Activated CD8-positive, alpha-beta memory T cell treated with anti-CD3 and anti-CD28 coated beads, Interleukin-2, amount 50 U/mL, for 4 hours (primary cell): ENCODE results near the gene SPATS2.

Experiments used
- DNase-seq: peaks from one replicate; pipeline ENCODE4 v3.0.0-alpha.2; 2020

Gene SPATS2

DNA sequence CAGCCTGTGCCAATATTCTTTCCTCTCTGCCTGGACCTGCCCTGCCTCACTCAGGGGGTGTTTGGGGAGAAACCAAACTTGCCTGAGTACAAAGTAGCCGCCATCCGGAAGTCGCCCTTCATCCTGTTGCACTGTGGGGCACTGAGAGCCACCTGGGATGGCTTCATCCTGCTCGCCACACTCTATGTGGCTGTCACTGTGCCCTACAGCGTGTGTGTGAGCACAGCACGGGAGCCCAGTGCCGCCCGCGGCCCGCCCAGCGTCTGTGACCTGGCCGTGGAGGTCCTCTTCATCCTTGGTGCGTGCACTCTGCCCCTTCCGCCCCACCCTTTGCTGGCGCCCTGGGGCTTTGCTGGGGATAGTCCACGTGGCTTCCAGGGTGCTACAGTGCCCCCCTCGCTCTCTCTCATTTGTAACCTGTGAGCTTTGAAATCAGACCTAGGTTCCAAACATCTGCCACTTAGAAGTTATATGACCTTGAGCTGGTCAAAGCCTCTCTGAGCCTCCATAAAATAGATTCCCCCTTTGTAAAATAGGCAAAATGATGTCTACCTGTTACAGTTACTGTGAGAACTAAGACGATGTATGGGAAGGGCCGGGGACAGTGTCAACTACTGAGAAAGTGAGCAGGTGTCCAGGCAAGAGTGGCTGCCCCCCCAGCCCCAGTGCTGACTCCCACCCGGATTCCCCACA, 176.1 kb downstream of the SPATS2 start:
- DNase-seq, result no peak

DNA sequence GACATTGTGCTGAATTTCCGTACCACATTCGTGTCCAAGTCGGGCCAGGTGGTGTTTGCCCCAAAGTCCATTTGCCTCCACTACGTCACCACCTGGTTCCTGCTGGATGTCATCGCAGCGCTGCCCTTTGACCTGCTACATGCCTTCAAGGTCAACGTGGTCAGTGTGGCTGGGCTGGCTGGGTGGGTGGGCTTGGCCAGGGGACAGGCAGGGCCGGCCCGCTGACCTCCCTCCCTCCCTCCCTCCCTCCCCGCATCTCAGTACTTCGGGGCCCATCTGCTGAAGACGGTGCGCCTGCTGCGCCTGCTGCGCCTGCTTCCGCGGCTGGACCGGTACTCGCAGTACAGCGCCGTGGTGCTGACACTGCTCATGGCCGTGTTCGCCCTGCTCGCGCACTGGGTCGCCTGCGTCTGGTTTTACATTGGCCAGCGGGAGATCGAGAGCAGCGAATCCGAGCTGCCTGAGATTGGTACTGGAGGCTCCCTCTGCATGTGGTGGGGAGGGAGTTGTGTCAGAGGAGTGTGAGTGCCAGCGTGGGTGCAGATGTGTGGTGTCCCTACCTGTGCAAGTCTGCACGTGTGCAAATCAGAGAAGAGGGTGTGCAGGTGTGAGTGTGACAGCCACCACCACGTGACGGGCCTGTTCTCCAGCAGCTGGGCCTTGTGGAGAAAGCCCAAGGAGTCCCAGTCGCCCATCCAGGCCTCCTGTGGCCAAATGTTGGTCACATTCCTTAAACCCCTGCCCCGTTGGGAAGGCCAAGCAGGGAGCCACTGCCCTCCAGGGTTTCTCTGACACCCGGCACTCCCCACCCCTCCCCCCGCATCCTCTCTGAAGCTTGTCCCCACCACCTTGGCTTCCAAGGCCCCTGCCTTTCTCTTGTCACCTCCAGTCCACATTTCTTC, 176.9 kb downstream of the SPATS2 start:
- no peak for DNase-seq

DNA sequence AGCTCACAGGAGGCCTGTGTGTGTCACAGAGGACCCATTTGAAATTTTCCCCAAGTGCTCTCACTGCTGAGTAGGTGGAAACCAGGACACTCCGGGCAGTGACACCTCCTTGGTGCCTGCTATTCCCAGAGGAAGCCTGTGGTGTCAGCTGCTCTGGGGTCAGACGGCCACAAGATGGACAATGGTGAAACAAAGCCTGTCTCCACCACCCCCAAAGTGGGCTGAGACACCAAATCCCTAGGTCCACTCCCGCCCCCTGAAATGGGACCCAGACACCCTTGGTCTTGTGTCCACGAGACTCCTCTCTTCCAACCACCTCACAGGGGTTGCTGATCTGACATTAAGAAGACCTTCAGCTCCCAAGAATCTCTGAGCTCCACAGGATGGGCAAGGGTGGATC, 178.6 kb downstream of the SPATS2 start:
- DNase-seq, result no peak

DNA sequence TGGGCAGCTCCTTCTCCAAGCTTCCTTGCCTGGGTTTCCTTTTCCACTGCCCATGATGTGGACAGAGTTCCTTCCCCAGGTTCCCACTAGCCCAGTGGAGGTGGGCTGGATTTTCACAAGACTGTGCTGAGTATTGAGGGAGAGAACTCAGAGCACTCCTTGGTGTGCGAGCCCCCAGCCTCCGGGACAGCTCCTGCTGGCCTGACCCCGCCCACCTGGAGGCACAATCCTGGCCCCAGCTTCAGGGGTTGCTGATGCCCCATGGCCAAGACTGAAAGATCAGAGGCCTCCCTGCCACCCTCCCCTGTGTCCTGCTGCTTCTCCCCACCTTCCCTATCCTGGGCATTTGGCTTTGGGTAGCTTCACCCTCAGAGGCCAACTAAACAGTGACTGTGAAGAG, 179.2 kb downstream of the SPATS2 start:
- DNase-seq, result no peak

DNA sequence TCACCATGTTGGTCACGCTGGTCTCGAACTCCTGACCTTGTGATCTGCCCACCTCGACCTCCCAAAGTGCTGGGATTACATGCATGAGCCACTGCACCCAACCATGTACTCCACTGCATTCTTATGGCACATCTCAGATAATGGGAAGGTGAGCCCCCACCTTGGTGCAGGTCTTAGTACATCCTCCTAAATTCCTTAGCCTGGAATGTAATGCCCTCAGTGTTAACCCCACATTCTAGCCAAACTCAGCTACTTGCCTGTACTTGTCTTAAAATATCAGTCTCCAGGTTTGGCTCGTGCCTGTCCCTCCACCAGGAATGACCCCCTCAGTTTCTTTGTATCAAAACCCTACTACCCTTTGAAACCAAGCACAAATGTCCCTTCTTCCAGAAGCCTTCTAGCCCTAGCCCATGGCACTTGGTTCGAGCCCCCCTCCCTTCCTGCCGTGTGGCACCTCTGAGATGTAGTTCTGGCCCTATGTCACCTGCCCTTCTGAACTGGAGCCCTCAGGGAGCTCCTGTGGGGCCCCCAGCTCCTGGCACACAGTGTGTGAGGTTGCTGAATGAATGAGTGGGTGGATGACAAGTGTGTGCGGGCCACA, 179.9 kb downstream of the SPATS2 start:
- DNase-seq, result no peak

DNA sequence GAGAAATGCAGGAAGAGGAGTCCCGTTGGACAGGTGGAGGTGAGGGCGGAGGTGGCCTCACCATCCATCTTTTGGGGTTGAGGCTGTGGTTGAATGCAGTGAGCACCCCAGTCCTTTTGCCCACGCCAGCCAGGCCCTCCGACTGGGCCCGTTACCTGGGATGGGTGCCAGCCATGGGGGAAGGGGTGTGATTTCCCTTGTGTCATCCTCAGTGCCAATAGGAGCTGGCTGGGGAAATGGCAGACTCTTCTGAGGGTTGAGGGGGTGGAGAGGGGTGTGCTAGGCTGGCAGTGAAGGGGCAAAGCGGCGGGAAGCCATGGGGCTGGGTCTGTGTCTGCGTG, 181.2 kb downstream of the SPATS2 start:
- DNase-seq, result no peak

DNA sequence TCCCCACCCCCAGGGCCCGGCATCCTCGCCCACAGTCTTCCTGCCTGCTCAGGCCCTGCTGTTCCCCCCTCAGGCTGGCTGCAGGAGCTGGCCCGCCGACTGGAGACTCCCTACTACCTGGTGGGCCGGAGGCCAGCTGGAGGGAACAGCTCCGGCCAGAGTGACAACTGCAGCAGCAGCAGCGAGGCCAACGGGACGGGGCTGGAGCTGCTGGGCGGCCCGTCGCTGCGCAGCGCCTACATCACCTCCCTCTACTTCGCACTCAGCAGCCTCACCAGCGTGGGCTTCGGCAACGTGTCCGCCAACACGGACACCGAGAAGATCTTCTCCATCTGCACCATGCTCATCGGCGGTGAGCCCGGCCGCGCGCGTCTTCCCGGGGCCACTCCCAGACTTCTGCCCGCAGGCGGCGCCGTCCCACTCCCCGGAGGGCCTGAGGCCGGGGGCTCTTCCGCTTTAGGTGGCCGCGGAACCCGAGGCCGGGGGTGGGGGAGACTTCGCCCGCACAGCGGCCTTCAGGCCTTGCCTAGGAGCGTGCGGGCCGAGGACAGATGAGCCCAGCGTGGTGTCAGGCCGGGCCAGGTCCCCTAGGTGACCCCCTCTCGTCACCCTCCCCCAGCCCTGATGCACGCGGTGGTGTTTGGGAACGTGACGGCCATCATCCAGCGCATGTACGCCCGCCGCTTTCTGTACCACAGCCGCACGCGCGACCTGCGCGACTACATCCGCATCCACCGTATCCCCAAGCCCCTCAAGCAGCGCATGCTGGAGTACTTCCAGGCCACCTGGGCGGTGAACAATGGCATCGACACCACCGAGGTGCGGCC, 181.8 kb downstream of the SPATS2 start:
- peak; percentile 39 for DNase-seq

DNA sequence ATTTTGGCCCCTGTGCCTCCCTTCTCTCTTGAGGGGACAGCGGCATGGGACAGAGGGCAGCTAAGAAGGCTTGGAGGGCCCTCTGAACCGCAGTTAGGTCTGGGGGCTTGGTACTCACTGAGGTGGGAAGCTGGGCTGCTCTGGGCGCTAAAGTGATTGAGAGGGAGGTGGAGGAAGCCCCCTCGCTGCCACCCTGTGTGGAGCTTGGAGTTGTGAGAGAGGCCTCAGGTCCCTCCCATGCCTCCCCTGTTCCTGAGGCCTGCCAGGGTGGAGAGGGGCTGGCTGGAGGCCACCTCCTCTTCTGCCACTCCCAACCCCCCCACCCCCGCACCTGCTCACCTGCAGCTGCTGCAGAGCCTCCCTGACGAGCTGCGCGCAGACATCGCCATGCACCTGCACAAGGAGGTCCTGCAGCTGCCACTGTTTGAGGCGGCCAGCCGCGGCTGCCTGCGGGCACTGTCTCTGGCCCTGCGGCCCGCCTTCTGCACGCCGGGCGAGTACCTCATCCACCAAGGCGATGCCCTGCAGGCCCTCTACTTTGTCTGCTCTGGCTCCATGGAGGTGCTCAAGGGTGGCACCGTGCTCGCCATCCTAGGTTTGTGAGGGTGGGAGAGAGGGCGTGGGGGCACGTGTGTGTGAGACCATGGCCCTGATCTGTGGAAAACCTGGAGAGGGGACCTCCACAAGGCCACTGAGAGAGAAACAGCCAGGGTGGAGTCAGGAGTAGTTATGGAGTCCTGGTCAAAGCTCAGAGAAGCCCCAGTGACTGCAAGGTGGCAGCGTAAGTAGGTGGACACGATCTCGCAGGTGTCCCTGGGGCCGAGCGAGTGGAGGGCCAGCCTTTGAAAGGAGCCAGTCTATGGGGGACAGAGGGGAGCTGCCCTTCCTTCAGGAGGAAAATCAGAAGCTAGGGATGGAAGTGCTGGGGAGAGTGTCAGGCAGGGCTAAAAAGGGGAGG, 182.8 kb downstream of the SPATS2 start:
- DNase-seq, result no peak

DNA sequence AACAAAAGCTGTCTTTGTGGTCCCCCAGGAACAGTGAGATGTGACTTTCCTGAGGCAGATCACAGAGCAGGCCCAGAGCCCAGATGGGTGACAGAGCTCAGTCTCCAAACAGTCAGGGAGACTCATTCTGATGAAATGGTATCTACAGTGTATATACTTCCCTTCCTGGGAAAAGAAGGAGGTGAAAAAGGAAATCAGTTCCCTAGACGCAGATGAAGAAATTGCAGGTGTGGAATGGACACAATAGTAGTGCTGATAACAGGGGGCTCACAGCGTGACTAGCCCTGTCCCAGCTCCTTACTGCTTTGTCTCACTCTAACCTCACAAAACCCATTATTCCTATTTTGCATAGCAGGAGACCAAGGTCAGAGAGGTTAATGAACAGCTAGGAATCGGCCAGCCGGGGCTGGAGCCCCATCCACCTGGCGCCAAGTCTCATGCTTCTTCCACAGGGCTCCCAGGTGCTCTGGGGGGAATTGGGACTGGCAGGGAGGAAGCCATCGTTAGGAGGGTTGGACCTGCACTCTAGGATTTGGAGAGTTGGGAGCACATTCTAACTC, 183.5 kb downstream of the SPATS2 start:
- DNase-seq, result no peak

DNA sequence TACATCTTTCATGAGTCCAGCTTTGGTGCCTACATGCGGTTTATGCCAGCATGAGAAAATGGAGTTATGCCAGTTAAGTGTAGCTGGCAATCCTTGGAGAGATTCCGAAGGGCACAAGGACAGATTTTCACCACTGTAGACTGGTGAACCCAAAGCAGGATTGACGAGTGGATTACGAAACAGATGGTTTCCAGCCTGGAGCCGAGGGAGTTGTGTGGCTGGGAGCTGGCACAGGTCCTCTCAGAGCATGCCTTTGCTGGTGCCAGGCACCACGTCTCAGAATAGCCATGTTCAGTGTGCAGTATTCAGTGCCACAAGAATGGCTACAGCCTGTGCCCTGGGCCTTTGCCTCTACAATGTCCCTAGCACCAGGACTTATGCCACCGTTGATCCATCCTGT, 184.8 kb downstream of the SPATS2 start:
- no peak for DNase-seq

DNA sequence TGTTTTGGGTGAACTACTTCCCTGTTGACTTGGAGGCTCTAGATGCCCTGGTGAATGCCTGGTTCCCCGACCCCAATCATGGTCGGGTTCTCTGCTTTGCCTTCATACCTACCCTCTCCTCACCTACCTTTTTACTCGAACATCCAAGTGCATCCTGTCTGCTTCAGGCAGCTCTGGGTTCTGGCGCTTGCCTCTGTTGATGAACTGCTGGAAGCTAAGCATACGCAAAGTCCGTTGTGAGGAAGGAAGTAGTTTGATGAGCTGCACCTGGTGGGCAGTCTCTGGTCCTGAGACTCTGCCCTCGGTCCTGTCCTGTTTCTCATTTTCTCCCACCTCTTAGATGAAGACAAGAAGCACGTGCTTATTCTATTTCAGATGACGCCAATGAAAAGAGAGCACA, 185.2 kb downstream of the SPATS2 start:
- DNase-seq, result no peak

DNA sequence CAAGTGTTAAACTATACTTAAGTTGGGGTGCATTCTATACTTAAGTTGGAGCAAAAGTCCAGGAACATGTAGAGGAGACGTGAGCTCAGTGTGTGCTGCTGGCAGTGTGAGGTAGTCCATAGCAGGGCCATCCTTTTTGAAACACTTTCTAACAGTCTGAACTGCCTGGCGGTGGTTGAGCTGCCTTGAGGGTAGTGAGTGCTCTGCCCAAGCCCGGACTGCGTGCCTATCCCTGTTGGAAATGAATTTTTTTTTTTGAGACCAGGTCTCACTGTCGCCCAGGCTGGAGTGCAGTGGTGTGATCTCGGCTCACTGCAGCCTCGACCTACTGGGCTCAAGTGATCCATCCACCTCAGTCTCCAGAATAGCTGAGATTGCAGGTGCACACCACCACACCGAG, 185.6 kb downstream of the SPATS2 start:
- DNase-seq, result no peak

DNA sequence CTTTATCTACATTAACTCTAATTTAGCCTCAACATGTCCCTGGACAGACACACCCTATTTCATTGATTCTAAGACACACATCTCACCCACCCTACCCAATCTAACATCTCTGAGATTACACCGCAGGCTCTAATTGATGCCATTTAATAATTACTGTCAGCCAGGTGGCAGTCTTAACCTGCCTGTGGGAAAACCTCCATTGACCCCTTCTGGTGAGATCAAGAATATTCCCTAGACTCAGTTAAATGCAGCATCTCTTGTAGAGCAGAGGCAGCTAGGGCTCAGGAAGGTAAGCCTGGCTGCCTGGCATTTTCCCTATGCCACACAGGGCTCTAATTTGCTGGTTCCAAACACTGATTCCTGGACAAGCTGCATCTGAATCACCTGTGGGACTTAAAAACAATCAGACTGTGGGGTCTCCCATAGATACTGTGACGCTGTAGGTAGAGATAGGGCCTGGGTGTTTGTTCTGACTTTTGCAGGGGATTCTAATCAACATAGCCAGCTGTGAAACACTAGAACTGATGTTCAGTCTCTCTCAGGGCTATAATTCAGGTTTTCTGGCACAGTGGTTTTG, 186.3 kb downstream of the SPATS2 start:
- no peak for DNase-seq

DNA sequence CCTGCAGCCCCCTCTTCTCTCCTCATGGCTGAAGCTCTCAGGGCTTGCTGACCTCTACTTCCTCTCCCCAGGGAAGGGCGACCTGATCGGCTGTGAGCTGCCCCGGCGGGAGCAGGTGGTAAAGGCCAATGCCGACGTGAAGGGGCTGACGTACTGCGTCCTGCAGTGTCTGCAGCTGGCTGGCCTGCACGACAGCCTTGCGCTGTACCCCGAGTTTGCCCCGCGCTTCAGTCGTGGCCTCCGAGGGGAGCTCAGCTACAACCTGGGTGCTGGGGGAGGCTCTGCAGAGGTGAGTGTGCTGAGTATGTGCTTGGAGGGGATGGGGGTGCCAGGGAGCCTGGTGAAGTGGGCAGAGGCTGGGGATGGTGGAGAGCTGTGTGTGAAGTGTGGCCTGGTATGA, 187.0 kb downstream of the SPATS2 start:
- no peak for DNase-seq

DNA sequence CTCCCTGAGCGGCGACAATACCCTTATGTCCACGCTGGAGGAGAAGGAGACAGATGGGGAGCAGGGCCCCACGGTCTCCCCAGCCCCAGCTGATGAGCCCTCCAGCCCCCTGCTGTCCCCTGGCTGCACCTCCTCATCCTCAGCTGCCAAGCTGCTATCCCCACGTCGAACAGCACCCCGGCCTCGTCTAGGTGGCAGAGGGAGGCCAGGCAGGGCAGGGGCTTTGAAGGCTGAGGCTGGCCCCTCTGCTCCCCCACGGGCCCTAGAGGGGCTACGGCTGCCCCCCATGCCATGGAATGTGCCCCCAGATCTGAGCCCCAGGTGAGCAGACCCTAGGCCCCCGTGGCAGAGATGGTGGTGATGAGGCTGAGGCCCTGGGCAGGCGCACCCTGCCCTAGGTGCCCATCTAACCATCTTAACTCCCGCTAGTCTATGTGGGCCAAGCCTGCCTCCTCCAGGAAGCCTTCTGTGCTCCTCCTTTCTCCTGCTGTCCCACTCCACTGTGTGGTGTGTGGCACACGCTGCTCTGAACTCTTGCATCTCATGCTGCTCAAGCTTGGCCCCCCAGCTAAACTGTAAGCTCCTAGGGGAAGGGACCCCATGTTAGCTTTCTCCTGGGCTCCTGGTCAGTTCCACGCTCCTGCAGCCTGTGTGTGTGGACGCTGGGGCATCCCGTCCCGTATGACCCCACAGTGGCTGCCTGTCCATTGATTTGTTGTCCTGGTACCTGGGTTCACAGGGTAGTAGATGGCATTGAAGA, 188.5 kb downstream of the SPATS2 start:
- DNase-seq, result no peak

DNA sequence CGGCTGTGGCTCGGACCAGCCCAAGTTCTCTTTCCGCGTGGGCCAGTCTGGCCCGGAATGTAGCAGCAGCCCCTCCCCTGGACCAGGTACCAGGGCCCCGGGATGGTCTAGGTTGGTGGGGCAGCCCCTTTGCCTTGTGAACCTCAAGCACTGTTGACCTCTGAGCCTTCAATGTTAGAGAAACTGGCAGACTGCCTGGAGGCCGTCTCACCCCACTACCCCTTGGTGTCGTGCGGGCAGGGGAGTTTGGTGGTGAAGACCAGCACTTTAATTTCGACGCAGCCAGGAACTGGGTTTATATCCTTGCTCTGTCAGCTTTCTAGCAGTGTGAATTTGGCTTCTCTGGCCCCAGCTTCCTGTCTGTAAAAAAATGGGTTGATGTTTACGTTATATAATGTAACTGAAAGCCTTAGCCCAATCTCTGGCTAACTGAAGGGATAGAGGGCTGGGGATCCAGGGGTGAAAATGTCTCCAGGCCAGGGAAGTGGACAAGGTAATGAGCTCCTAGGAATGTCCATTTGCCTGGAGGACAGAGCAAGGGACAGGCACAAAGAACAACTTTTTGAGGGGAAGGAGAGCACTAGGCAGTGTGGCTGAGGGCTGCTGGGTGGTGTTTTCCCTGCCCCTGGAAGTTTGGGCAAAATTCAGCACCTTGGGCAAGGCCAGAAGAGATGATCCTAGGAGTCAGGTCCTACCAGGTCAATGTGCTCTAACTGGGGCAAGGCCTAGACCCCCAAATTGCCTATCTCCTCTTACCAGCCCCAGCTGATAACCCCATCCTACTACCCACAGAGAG, 189.3 kb downstream of the SPATS2 start:
- no peak for DNase-seq

DNA sequence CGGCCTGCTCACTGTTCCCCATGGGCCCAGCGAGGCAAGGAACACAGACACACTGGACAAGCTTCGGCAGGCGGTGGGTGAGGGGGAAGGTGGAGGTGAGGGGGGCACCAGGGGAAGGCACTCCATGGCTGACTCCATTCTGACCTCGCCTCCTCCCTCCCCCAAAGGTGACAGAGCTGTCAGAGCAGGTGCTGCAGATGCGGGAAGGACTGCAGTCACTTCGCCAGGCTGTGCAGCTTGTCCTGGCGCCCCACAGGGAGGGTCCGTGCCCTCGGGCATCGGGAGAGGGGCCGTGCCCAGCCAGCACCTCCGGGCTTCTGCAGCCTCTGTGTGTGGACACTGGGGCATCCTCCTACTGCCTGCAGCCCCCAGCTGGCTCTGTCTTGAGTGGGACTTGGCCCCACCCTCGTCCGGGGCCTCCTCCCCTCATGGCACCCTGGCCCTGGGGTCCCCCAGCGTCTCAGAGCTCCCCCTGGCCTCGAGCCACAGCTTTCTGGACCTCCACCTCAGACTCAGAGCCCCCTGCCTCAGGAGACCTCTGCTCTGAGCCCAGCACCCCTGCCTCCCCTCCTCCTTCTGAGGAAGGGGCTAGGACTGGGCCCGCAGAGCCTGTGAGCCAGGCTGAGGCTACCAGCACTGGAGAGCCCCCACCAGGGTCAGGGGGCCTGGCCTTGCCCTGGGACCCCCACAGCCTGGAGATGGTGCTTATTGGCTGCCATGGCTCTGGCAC, 190.1 kb downstream of the SPATS2 start:
- DNase-seq, result no peak

DNA sequence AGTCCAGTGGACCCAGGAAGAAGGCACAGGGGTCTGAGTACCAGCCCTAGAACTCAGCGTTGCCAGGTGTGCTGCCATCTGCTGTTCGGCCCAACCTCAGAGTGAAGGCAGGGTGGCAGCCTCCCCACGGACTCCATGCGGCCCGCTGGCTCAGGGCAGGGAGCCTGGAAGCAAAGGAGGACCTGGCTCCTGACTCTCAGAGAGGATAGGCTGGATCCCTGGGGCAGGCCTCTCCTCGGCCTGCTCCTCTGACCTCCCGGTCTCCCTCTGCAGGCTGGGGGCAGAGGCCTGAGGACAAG, 190.6 kb downstream of the SPATS2 start:
- no peak for DNase-seq

DNA sequence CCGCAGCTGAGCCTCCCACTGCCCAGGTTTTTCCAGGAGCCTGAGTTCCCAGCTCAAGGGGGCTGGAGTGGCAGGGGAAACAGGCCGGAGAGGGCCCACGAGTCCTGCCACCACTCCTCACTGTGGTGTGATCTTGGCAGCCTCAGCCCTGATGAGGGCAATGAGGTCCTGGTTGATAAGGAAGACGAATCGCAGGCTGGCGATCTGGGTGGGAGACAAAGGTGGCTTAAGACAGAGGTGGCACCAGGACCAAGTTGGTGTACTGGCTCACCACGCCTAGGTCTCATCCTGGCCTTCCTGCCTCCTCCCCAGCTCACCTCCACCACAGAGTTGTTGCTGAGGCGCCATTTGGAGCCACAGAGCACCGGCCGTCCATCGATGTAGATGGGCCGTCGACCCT, 191.3 kb downstream of the SPATS2 start:
- no peak for DNase-seq
